HG02970 (cell line): ENCODE data around the gene SLC2A11.
A peak's percentile ranks its signal among the peaks of the same experiment; 100 is the strongest.

Experiments used
- ATAC-seq: cut with Tn5 transposase; IDR thresholded peaks from one replicate; pipeline ENCODE4 v1.9.1; 2021; ENCODE audit warnings: mild to moderate bottlenecking, moderate library complexity, moderate number of reproducible peaks; ENCODE audit not compliant: unreplicated experiment, low FRiP score

Gene SLC2A11

GRCh38 chr22:23857606-23858483, at the start of gene SLC2A11:
SLC2A11 (plus strand) TSS chr22:23857875; CDS start chr22:23858000, 125 bp downstream.
- peak; percentile 95 for ATAC-seq

GRCh38 chr22:23812378-23812777, 45.3 kb upstream of the SLC2A11 start:
- no peak for ATAC-seq

- no peak for ATAC-seq
Observed at GRCh38 chr22:23815541-23816155, 42.0 kb upstream of the SLC2A11 start.

- ATAC-seq: no peak
Observed at GRCh38 chr22:23816156-23816976, 41.3 kb upstream of the SLC2A11 start.

GRCh38 chr22:23817146-23817545, 40.5 kb upstream of the SLC2A11 start:
- ATAC-seq: no peak

- ATAC-seq: no peak
Observed at GRCh38 chr22:23818541-23818940, 39.1 kb upstream of the SLC2A11 start.

GRCh38 chr22:23820748-23821211, 36.9 kb upstream of the SLC2A11 start:
- ATAC-seq: no peak

GRCh38 chr22:23822101-23822671, 35.5 kb upstream of the SLC2A11 start:
- no peak for ATAC-seq

- ATAC-seq: no peak
Observed at GRCh38 chr22:23823331-23823791, 34.3 kb upstream of the SLC2A11 start.

GRCh38 chr22:23824476-23825245, 33.0 kb upstream of the SLC2A11 start:
- ATAC-seq: no peak

- ATAC-seq: no peak
Observed at GRCh38 chr22:23825246-23825905, 32.3 kb upstream of the SLC2A11 start.

- no peak for ATAC-seq
Observed at GRCh38 chr22:23826510-23827350, 30.9 kb upstream of the SLC2A11 start.

GRCh38 chr22:23827351-23827995, 30.2 kb upstream of the SLC2A11 start:
- no peak for ATAC-seq

GRCh38 chr22:23828800-23829680, 28.6 kb upstream of the SLC2A11 start:
- ATAC-seq: no peak

- ATAC-seq: no peak
Observed at GRCh38 chr22:23829845-23830372, 27.8 kb upstream of the SLC2A11 start.

GRCh38 chr22:23831261-23831660, 26.4 kb upstream of the SLC2A11 start:
- ATAC-seq: no peak

- no peak for ATAC-seq
Observed at GRCh38 chr22:23831781-23832180, 25.9 kb upstream of the SLC2A11 start.
